ENCODE data around the gene DAB2IP. TPM values are rescaled to one million over a fixed set of nuclear protein-coding genes. Genes with fewer than 3 reads are reported as not detected.

DAB2IP gene
- total RNA-seq, 1 donor from 2014 or later = 104 TPM

GRCh38 chr9:121707477-121708424 is 56.3 kb downstream of the DAB2IP start:
- TF ChIP-seq CTCF (IDR thresholded peaks at IDR 0.05; ENCODE audit: unreplicated experiment) = no peak
- H3K4me1 Mint-ChIP-seq (ENCODE audit: unreplicated experiment) = peaks cover 20% of the 10 kb centered on the region

GRCh38 chr9:121708768-121709488 is 57.5 kb downstream of the DAB2IP start:
- DNase-seq (ENCODE audit: low spot score) = no peak
- H3K4me3 Mint-ChIP-seq (ENCODE audit: unreplicated experiment) = no peak overlapping the region
- peaks cover 13% of the 10 kb centered on the region for H3K36me3 Mint-ChIP-seq (ENCODE audit: low read depth, unreplicated experiment)
- peaks cover 17% of the 10 kb centered on the region for H3K4me1 Mint-ChIP-seq (ENCODE audit: unreplicated experiment)
- peaks cover 9% of the 10 kb centered on the region for H3K27me3 Mint-ChIP-seq (ENCODE audit: unreplicated experiment)
- no peaks in the 10 kb centered on the region for H3K9me3 Mint-ChIP-seq (ENCODE audit: unreplicated experiment)
- no peak overlapping the region for H3K27ac Mint-ChIP-seq (ENCODE audit: unreplicated experiment)
- no peak for TF ChIP-seq CTCF (IDR thresholded peaks at IDR 0.05; ENCODE audit: unreplicated experiment)

More at GRCh38 chr9:121707477-121708424, 56.3 kb downstream of the DAB2IP start:
- DNase-seq (ENCODE audit: low spot score) = no peak
- H3K27ac Mint-ChIP-seq (ENCODE audit: unreplicated experiment) = no peak overlapping the region
- H3K9me3 Mint-ChIP-seq (ENCODE audit: unreplicated experiment) = no peaks in the 10 kb centered on the region
- peaks cover 13% of the 10 kb centered on the region for H3K36me3 Mint-ChIP-seq (ENCODE audit: low read depth, unreplicated experiment)
- H3K4me3 Mint-ChIP-seq (ENCODE audit: unreplicated experiment) = no peak overlapping the region
- peaks cover 6% of the 10 kb centered on the region for H3K27me3 Mint-ChIP-seq (ENCODE audit: unreplicated experiment)

GRCh38 chr9:121709798-121710197 is 58.4 kb downstream of the DAB2IP start:
- Mint-ChIP-seq H3K4me1 (ENCODE audit: unreplicated experiment) (peaks cover 20% of the 10 kb centered on the region), H3K27ac (ENCODE audit: unreplicated experiment) (no peak overlapping the region), H3K27me3 (ENCODE audit: unreplicated experiment) (peaks cover 10% of the 10 kb centered on the region), H3K4me3 (ENCODE audit: unreplicated experiment) (no peak overlapping the region), H3K36me3 (ENCODE audit: low read depth, unreplicated experiment) (peaks cover 17% of the 10 kb centered on the region), H3K9me3 (ENCODE audit: unreplicated experiment) (no peaks in the 10 kb centered on the region)
- TF ChIP-seq CTCF (IDR thresholded peaks at IDR 0.05; ENCODE audit: unreplicated experiment) = no peak
- DNase-seq (ENCODE audit: low spot score) = no peak

- Mint-ChIP-seq H3K4me3 (ENCODE audit: unreplicated experiment) (no peak overlapping the region), H3K4me1 (ENCODE audit: unreplicated experiment) (peaks cover 24% of the 10 kb centered on the region), H3K27ac (ENCODE audit: unreplicated experiment) (no peak overlapping the region), H3K27me3 (ENCODE audit: unreplicated experiment) (peaks cover 10% of the 10 kb centered on the region), H3K9me3 (ENCODE audit: unreplicated experiment) (no peaks in the 10 kb centered on the region), H3K36me3 (ENCODE audit: low read depth, unreplicated experiment) (peaks cover 17% of the 10 kb centered on the region)
- no peak for DNase-seq (ENCODE audit: low spot score)
- no peak for TF ChIP-seq CTCF (IDR thresholded peaks at IDR 0.05; ENCODE audit: unreplicated experiment)
Observed at GRCh38 chr9:121711281-121711680, 59.8 kb downstream of the DAB2IP start.

Measured in endothelial cell (in vitro differentiated cells).